Myocyte (in vitro differentiated cells): ENCODE results near the gene PPP1R37. TPM values are rescaled to one million over a fixed set of nuclear protein-coding genes. Genes with fewer than 3 reads are reported as not detected.
"Not testable (repeated sequence)": the region's sequence is repeated elsewhere in the genome, so short reads cannot be mapped to it uniquely, and the experiment has no call there.

Experiments used
- DNase-seq: peaks from one replicate; pipeline ENCODE4 v3.0.0-alpha.2; 2012; ENCODE audit warnings: low read depth
- total RNA-seq: library from RNA; depleted of rRNA; stranded (reverse); fragments of >200 nt; gene quantifications from 2 replicates; pipeline ENCODE4 v1.2.3, GENCODE V29; 2014

The PPP1R37 gene
- total RNA-seq, 1 donor from 2014 or later = 80.2 TPM

DNA sequence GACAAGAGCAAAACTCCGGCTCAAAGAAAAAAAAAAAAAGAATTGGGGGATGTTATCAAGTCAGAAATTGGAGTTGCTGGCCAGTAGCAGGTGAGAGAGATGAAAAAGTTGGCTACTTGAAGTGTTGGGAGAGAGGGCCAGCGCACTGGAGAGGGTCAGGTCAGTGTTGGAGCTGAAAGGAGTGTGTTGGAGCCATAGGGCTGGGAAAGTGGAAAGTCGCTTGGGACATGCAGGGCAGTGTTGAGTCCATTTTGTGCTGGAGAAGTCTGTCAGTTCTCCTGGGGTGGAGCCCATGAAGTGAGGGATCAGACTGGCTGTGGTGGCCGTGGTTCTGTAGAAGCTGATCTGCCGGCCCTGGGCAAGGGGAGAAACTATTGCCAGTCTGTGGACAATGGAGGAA lies 1.7 kb downstream of the PPP1R37 start:
- DNase-seq = no peak

DNA sequence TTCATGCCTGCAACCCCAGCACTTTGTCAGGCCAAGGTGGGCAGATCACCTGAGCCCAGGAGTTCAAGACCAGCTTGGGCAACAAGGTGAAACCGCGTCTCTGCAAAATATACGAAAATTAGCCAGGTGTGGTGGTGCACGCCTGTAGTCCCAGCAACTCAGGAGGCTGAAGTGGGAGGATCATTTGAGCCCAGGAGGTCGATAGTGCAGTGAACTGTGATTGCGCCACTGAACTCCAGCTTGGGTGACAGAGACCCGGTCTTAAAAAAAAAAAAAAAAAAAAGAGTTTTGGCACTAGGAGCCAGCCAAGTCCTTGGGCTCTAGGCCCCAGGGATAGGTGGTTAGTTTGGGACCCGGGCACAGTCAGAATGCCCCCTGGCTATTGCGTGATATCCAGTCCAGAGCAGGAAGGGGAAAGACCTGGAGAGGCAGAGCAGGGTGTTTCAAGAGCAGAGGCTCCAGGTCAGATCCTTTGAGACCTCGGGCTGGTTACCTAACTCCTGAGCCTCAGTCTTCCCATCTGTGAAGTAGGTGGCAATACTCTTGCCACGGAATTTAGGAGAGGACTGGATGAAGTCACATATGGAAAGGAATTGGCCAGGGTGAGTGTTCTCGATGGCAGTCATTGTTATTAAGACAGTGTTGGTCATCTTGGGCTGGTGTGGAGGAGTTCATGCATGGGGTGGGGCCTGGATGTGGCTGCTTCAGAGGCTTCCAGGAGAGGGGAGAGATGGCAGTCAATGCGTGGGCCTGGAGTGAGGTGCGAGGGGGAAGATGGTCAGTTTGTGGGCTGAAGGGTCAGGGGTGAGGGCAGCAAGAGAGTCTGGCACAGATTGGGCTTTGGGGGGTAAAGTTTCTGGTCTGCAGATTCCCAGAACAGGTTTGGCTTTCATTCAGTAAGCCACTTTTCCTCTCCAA lies 2.8 kb downstream of the PPP1R37 start:
- no peak for DNase-seq

DNA sequence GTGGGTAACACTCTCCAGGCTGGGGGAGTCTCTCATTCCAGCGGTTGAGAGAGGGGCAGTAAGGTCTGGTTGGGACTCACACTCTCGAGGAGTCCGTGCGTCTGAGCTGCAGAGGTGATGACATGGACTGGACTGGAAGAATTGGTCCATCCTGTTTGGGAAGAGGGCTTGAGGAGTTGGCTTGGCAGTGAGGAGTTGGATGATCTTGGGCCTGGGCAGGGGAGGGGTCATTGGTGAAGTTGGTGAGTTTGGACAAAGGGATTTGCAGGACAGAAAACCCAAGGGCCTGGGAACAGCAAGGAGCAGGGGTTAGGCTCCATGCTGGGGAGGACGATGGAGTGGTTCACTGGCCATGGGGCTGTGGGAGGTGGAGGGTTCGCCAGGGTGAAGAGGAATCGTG lies 3.7 kb downstream of the PPP1R37 start:
- DNase-seq = no peak

DNA sequence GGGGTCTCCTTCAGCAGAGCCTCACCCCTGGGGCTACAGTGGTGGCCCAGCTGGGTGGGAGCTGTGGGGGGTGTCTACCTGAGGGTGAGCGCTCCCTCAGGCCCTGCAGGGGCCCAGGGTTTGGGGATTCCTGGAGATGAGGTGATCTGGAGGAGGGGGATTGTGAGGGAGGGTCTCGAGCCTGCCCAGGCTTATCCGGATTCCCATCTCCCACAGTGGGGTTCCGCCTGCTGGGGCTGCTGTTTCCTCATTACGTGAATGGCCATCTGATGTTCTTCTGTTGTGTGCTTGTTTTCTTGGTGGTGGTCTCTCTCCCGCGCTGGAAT lies 4.4 kb downstream of the PPP1R37 start:
- no peak for DNase-seq

DNA sequence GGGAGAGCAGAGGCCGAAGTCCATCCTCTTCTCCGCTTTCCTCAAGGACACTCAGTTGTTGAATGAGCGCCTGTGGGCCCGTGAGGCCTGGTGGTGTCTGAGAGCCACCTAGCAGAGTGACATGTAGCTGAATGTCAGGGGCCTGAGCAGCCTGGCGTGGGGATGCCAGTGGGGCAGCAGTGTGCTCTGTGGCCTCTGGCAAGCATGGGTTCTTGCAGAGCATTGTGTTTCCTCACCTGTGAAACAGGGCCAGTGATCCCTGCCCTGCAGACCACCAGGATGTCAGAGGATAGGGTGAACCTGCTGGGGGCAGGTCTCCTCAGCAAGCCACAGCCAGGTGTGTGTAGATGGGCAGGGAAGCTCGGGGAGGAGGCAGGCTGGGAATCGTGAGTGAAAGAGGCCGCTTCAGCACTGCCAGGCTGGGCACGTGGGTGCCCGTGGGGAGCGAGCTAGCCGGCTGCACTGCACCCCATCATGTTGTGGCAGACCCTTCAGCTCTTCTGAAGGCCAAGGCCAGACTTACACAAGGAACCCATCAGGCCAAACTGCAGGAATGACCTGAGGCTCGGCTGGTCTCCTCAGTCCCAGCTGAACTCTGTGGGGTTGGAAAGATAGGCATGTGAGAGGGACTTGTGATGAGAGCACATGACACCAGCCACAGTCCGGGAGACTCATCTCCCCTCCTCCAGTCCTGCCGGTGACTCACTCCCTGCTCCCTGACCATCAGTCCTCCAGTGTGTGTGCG lies 5.0 kb downstream of the PPP1R37 start:
- DNase-seq = peak; percentile 94

DNA sequence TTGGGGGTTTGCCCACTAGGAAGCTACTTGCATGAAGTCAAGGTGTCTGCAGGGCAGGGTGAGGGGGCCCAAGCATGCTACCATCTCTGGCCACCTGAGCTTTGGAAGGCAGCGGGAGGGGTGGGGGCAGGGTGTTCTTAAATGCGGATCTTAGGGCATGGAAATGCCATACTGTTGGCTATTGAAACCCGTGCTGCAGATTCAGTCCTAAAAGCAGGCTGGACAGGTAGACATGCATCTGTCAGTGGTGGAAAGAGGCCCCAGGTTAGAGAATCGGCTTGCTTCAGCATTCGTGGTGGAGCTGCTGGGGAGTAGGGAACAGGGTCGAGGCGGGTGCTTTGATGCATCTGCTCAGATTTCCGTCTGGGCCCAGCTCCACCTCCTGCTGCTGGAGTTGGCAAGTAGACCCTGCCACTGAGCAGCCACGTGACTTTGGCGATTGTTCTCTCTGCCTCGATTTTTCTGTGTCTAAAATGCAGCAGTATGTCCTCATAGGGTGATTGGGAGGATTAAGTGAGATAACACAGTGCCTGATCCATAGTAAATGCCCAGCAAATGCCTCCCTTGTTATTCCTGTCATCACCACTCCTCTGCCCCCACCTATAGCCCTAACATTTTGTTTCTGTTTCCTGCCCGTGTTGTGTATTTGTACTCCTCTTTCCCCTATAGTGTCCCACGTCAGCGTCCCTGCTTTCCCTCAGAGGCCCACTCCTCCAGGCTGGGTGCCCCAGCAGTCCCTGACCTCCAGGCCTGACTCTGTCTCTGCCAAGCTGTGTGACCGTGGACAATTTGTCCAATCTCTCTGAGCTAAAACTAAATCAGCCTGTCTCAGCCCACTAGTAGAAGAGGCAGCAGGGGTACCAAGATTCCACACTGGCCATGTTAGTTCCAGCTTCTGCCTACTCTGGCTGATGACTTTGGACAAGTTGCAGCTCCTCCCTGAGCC lies 5.8 kb downstream of the PPP1R37 start:
- DNase-seq = peak; percentile 56

DNA sequence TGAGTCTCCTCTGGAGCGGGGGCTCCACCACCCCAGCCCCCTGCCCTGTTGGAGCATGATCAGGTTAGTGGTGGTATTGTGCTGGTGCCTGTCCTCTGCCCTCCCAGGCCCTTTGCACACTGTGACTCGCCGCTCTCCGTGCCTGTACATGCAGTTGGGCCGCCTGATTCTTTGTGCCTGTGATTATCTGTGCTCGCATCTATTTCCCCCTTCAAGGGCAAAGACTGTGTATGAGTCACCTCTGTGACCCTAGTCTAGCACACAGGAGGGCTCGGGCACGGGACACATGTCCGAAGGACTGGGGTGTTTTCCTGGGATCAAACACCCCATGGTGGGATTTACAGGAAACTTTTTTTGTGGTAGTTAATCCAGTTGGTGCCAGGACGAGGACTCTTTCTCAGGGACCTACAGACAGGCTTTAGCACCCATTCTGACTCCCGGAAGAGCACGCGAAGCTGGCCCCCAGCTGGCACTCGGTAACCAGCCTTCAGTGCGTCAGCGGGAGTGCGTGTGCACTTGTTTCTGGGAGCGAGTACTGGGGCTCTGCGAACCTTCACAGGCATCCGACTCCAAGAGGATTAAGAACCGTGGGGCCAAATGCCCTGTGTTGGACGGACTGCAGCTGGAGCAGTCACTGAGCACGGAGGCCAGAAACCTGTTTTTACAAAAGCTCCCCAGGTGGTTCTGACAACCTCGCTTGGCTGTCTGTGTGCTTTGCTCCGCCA lies 6.7 kb downstream of the PPP1R37 start:
- no peak for DNase-seq

DNA sequence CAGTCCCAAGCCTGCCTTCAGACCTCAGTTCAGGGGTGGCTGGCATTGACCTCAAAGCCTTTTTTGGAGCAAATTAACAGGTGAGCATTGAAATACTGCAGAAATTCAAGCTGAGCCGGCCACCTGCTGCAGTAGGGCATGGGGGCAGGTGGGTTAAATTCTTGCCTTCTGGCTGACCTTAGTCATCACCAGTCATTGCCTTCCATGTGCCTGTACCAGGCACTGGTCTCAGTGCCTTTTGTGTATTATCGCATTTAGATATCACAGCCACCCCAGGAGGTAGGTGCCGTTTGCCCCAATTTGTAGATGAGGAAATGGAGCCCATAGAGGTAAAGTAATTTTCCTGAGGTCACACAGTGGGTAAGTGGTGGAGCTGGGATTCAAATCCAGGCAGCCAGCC lies 7.2 kb downstream of the PPP1R37 start:
- DNase-seq = peak; percentile 48

DNA sequence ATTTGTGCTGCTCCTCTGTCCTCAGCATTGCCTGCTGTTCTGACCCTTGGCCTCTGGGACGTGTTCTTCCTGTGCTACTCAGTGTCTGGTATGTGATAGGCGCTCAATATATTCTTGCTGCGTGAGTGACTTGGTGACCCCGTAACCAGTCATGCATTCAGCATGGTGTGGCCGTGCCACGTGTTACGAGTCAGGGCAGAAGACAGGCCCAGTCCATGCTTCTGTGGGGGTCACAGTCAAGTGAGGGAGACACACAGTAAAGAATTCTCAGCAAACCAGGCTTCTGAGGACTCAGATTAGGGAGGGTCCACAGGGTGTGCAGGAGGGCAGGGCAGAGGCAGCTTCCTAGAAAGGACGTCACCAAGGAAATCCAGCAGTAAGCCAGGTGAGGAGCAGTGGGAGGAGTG lies 7.9 kb downstream of the PPP1R37 start:
- no peak for DNase-seq

DNA sequence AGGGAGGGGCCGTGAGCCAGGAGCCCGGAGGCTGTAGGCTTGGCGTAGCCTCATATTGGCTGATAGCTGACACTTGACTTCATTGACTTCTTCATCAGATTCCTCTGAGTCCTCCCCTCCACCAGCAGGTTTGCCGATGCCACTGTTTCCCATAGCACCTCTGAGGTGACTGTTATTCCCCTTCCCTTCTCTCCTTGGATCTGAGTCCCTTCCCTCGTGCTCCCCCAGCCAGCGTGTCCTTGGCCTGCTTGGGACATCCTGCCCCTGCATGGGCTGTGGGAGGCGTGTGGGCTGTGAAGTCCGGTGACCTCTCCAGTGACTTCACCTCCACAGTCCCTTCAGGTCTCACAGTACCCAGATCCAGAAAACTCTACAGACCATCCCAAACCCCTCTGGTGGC lies 8.8 kb downstream of the PPP1R37 start:
- no peak for DNase-seq

DNA sequence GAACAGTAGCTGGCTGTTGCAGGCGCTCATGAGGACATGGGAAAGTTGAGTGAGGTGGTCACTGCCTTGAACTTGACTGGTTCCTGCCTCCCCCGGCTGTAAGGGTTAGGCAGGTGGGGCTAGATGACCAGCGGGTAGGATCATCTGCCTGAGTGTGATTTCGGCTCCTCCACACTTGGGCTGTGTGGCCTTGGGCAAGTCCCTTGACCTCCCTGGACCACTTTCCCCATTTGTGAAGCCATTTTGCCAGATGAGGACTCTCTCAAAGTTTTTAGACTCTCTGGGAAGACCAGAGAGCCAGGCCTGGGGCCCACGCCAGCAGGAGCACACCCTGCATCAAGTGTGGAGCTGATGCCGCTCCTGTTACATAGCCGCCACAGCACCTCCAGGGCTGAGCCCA lies 9.5 kb downstream of the PPP1R37 start:
- no peak for DNase-seq

DNA sequence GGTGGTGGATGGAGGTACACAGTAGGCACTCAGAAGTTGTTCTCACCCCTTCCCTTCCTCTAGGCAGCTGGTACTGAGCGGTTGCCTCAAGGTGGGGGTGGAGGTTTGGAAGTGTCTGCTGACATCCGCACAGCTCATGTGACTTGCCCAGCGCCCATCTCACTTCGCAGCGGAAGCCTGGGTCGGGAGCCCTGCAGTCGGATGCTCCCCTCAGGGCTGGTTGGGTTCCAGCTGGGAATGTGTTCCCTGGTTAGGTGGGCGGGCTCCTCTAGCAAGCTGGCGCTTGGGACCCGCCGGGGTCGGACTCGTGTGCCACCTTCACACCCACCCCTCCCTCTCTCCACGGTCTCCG lies 10.2 kb downstream of the PPP1R37 start:
- DNase-seq = no peak

DNA sequence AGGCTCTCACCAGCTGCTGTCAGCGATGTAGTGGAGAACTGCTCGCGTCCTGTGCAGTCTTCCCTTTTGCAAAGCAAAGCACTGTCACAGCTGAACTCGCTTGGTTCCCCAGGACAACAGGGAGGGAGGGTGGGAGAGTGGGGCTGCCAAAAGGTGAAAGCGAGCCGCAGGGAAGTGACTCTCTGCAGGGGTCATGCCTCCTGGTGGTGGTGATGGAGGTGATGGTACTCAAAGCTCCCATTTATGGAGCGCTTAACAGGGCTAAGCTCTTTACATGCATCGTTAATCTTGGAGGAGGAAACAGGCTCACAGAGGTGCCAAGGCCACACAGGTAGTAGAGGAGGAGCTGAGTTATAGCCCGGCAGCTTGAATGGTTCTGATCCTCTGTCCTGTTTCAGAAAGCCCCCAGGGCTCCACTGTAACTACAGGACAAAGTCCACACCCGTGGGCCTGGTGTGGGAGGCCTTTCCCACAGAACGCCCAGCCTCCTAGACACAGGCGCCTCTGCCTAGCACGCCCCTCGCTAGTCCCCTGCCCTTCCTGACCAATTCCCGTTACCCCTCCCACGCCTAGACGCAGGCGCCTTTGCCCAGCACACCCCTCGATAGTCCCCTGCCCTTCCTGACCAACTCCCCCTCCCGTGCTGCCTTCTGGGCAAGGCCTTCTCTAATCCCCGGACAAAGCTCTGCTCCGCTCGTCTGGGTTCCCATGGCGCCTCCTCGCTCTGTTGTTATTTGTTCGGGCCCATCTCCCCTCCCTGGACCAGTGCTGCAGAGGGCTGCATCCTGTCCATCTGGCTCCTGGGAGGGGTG lies 10.7 kb downstream of the PPP1R37 start:
- no peak for DNase-seq

DNA sequence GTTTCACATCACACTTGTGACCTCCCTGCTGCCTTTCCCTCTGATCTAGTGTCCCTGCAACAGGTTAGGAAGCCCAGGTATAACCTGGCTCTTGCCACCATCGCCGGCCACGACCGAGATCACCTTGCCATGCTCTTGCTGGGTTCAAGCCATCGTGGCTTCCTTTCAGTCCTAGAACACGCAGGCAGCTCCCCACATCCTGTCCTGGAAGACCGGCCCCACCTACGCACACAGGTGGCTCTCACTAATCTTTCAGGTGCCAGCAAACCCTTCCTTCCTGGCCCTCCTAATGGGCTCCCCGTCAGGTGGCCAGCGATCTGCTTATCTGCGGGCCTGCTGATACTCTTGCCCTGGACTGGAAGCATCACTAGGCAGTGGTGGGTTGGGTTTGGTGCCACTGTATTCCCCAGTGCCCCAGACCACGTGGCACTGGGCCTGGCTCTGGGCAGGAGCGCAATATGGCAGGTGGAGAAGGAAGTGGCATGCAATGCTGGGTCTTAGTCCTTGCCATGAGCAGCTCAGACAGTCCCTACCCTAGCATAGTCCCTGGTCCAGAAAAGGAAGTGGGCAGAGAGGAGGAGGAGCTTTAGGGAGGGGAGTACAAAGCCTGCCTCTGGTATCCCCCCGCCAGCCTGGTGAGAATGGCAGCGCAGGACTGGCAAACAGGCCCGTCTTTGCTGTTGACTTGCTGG lies 11.8 kb downstream of the PPP1R37 start:
- DNase-seq = peak; percentile 32

DNA sequence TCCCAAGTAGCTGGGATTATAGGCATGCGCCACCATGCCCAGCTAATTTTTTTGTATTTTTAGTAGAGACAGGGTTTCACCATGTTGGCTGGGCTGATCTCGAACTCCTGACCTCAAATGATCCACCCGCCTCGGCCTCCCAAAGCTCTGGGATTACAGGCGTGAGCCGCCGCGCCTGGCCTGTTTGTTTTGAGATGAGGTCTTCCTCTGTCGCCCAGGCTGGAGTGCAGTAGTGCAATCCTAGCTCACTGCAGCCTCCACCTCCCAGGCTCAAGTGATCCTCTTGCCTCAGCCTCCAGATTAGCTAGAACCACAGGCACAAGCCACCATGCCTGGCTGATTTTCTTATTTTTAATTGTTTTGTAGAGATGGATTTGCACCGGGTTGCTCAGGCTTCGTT lies 13.4 kb downstream of the PPP1R37 start:
- DNase-seq = not testable (repeated sequence)

DNA sequence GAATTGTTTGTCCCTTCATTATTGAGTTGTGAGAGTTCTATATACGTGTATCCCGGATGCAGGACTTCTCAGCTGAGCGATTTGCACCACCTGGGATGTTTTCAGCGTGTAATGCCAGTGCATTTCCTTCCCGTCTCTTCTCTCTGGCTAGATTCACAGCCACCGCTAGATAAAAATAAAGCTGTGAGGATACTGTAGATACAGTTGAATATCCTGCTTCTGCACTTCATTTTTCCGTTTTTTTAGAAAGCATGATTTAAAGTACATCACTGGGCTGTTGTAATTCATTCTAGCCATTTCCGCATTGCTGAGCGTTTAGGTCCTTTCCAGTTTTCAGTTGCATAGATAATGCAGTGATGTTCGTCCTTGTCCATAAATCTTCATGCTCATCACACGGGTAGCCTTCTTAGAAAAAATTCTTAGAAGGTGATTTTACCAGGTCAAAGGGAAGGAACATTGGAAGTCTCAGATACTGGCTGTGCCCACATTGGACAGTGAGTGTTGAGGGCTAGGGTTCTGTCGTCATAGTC lies 14.7 kb downstream of the PPP1R37 start:
- DNase-seq = no peak

DNA sequence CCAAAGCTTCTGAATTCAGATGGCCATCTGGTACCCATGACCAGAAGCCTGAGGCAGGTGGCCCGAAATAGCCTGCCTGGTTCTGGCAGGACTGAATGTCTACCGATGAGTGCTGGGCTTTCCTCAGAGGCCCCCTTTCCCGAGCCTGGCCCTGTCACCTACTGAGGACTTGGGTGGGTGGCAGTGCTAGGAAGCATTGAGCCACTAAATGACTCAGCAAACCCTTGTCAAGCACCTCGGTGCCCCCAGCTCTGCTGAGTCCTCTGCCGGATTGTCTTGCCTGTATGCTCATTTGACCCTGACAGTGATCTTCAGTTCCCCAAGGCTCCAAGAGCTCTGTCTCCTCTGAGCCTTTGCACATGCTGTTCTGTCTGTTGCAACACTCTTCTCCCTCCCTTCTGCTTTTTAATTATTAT lies 17.9 kb downstream of the PPP1R37 start:
- DNase-seq = no peak

DNA sequence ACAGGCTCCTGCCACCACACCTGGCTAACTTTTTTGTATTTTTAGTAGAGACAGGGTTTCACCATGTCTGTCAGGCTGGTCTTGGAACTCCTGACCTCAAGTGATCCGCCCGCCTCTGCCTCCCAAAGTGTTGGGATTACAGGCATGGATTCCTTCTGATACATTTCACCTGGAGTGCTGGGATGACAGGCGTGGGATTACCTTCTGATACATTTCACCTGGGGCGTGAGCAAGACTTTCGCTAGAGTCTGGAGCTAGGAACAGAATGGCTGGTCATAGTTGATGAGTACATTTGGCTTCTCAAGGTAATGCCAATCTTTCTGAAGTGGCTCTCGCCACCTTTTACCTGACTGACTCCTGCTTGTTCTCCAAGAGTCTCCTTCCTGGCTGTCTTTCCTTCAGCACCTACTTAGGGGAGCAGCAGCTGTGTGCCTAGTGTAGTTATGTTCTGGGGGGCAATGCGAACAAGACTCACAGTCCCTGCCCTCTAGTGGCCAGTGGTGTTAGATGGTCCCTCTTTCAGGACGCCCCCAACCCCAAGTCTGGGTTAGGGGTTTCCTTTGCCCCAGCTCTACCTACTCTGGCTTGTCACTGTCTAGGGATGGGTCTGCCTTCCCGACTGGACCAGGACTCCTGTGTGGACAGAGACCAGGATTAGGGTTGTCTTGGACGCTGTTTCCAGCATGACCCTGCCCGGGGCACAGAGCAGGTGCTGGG lies 19.3 kb downstream of the PPP1R37 start:
- no peak for DNase-seq

DNA sequence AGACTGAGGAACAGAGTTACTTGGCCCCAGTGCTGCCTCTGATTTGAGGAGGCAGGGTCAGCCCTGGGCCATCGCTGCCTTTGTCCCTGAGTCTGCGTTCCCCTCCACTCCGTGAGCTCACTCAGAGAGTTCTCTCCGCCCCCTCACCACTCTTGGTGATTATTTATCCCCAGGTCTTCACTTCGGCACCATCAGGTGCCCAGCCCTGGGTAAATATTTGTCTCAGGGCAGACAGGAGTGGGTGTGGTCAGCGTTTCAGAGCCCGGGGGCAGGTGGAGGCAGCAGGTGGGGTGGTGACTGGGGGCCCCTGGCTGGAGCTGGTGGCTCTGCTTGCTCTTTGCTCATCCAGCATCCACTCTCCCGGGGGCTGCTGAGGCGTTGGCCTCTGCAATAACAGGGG lies 20.6 kb downstream of the PPP1R37 start:
- no peak for DNase-seq
